Right ventricle myocardium inferior (tissue), 1 donor: ENCODE data around the gene RNGTT. TPM values are rescaled to one million over a fixed set of nuclear protein-coding genes. Genes with fewer than 3 reads are reported as not detected.

Experiments used
- ATAC-seq: fragments of 200-7000 bp; cut with Tn5 transposase; one replicate; pipeline ENCODE4 v1.9.1; 2020; ENCODE audit warnings: mild to moderate bottlenecking, moderate library complexity
- DNase-seq: peaks from one replicate; pipeline ENCODE4 v3.0.0; 2021; ENCODE audit errors: missing footprints
- intact Hi-C: fragments of 100-400 bp; cut with DNase I; formaldehyde crosslinking; loops from one replicate; pipeline ENCODE4 v1.11.0; 2022
- total RNA-seq: library from RNA; stranded (reverse); fragmentation: NEBNext Ultra II Directional; extraction: Animal tissue kit (Norgen Biotek cat#: 25700); gene quantifications from one replicate; pipeline ENCODE4 v1.2.1, GENCODE V29; 2021
- donor health status: DM: no; HTN: yes; CAD: no; lungs with severe emphysema.

RNGTT gene
- total RNA-seq, 1 donor from 2014 or later, result 7.0 TPM

- intact Hi-C loops, result no loop called here
- no peak for ATAC-seq
- DNase-seq, result no peak
Measured at GRCh38 chr6:88596801-88597200, 366.6 kb downstream of the RNGTT start.

GRCh38 chr6:88588938-88589337 lies 374.5 kb downstream of the RNGTT start:
- no peak for DNase-seq

DNA sequence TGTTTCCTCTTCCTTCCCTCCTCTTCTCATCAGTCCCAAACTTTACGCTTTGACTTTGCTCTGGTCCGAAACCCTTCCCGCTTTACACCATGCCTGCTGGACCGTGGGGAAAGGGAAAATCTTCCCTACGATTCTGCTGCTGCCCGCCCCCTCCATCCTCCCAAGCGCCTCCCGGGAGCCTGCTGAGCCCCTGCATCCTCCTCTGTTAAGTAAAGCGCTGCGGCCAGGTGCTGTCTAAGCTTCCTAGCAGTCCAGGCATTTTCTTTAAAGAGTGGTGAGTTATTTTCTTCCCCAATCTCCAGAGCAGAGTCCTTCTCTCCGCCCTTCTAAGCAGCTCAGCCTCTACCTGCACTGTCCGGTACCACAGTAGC lies 376.3 kb downstream of the RNGTT start:
- DNase-seq (no peak), ATAC-seq (no peak)
- intact Hi-C loops, result no loop called here

More at GRCh38 chr6:88588938-88589337, 374.5 kb downstream of the RNGTT start:
- ATAC-seq, result no peak
- intact Hi-C loops, result no loop called here

DNA sequence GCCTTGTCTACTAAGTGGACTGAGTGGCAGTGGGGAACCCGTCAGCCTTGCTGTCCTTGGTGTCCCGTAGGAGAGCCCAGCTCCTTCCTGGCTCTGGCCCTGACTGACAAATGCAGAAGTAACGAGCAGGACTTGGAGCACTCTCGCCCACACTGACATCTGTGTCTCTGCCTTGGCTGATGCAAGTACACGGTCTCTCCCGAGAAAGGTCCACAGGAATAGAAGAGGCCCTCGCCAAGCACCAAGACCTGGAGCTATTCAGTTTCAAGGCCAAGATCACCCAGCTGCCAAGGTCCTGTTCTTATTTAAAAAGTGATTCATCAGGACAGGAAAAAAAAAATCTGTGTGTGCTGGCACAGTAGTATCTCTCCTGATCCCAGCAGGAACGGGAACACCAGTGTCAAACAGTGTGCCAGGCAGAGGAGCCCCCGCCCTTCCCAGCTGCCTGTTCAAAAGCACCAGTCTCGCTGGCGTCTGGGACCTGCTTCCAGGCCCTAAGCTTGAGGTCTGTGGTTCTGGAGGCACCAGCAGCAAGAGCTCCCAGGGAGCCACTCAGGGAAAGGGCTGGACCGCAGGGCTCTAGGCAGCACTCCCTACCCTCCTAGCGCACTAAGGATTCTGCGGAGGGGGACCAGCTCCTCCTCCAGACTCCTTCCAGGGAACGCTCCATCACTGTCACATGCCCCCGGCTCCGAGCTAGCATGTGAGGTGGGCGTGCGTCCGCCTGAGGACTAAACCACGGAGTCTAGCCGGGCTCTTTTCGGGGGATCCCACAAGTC lies 376.9 kb downstream of the RNGTT start:
- intact Hi-C loops, result no loop called here
- ATAC-seq (no peak), DNase-seq (no peak)

DNA sequence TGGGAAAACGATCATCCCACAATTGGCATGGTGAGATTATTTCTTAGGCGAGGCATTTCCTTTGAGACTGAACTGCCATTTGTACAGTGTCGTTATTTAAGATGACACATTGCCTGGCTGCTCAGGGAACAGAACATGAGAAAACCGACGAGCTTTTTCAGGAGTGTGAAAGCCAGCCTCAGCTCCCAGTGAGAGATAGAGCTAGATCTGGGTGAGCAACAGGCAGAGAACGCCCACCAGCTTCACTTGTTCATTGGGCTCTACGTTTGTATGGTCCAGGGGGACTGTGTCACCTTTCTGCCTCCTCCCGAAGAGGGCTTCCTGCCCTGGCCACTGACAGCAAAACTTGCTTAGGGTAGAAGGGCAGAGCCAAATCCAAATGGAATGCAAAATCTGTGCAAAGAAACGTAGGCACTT lies 378.1 kb downstream of the RNGTT start:
- intact Hi-C loops, result no loop called here

GRCh38 chr6:88584581-88585275 lies 378.7 kb downstream of the RNGTT start:
- ATAC-seq (no peak), DNase-seq (no peak)
- intact Hi-C loops, result no loop called here

More for the DNA sequence above, 378.1 kb downstream of the RNGTT start:
- DNase-seq (no peak), ATAC-seq (no peak)

DNA sequence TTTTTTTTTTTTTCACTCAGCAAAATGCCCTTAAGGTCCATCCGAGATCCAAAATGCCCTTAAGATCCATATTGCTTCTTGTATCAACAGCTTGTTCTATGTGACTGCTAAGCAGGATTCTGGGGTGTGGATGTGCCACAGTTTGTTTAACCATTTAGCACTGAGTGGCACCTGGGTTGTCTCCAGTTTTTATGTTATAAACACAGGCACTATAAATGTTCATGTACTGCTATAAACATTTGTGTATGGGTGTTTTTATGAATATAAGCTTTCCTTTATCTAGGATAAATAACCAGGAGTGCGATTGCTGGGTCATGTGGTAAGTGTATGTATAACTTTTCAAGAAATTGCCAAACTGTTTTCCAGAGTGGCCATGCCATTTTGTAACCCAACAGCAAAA lies 386.0 kb downstream of the RNGTT start:
- DNase-seq, result no peak
- intact Hi-C loops, result no loop called here

DNA sequence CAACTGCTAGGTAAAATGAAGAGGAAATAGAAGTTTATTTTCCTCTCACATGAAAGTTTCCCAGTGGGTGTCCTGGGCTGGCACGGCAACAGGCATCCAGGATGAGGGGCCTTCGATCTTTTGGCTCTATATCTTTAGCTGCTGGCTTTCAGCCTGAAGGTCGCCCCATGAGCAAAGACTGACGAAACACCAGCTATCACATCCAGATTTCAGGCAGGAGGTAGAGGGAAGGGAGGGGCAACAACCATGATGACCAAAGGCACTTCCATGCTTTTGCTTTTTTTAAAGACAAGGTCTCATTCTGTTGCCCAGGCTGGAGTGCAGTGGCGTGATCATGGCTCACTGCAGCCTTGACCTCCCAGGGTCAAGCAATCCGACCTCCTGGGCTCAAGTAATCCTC lies 387.9 kb downstream of the RNGTT start:
- intact Hi-C loops, result no loop called here
- ATAC-seq, result no peak
- DNase-seq, result no peak

More for the DNA sequence above, 386.0 kb downstream of the RNGTT start:
- no peak for ATAC-seq

DNA sequence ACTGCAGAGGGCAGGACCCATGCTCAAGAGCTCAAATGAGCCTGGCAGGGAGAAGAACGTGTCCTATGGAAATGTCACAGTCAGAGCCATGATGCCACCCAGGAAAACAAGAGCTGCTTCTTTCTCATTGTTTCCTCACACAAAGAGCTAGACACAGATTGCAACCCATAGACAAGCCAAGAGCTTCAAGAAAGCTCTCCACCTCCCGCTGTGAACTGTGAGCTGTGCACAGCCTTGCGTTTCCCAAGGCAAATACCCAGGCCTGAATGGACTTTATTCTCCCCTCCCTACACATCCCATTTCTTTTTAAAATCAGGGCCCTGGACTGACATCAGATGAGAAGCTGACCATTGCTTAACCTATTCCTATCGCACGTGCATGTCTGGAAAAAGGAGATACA lies 388.8 kb downstream of the RNGTT start:
- ATAC-seq (no peak), DNase-seq (no peak)
- intact Hi-C loops, result no loop called here

DNA sequence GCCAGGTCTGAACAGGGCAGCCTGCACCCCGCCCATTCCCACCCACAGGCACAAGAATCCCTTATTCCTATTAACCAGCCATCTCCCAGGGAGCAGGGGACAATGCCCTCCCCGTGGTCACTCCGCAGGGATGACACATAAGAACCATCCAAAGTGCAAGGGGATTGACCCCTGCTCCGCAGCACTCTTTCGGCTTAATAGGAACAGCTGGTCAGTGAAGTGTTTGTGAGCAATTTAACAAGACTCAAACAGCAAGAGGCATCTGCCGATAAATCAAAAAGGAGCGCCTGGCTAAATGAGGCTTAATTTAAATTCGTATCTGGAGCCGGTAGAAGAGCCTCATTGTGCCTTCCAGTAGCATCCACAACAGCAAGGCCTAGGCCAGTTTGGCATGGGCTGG lies 389.4 kb downstream of the RNGTT start:
- intact Hi-C loops, result no loop called here
- no peak for DNase-seq
- ATAC-seq, result no peak

GRCh38 chr6:88573561-88573960 lies 389.9 kb downstream of the RNGTT start:
- DNase-seq (no peak), ATAC-seq (no peak)
- intact Hi-C loops, result no loop called here

- intact Hi-C loops, result no loop called here
- ATAC-seq (no peak), DNase-seq (no peak)
Measured at GRCh38 chr6:88572449-88573139, 390.8 kb downstream of the RNGTT start.

GRCh38 chr6:88569959-88570358 lies 393.5 kb downstream of the RNGTT start:
- no peak for DNase-seq

DNA sequence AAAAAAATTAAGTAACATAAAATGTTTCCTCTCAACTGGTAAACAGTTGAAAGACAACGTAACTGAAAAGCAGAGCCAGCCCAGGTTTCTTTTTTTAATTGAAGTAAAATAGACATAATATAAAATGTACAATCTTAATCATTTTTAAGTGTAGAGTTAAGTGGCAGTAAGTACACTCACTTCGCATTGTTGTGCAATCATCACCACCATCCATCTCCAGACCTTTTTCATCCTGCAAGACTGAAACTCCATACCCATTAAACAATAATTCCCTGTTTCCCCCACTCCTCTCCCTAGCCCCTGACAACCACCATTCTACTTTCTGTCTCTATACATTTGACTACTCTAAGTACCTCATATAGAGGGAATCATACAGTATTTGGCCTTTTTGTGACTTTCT lies 395.7 kb downstream of the RNGTT start:
- no peak for ATAC-seq
- no peak for DNase-seq
- intact Hi-C loops, result no loop called here

More at GRCh38 chr6:88569959-88570358, 393.5 kb downstream of the RNGTT start:
- no peak for ATAC-seq
- intact Hi-C loops, result no loop called here

- DNase-seq (no peak), ATAC-seq (no peak)
- intact Hi-C loops, result no loop called here
Measured at GRCh38 chr6:88566746-88567534, 396.5 kb downstream of the RNGTT start.

- intact Hi-C loops, result no loop called here
- ATAC-seq, result no peak
Measured at GRCh38 chr6:88565836-88566235, 397.6 kb downstream of the RNGTT start.

DNA sequence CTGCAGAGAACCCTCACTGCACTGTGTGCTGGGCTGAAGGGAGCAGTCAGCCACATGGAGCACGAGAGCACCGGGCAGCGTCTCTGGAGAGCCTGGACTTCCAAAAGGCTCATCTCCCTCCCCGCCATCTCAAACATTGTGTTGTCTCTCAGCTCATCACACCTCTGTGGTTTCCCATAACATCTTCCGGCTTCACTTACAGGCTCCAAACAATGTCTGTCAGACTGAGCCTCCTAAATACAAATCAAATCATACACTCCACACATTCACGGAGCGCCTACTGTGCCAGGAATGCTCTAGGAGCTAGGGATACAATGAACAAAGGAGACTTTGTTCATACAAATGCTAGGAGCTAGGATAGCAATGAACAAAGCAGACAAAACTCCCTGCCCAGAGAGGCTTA lies 398.0 kb downstream of the RNGTT start:
- DNase-seq (no peak), ATAC-seq (no peak)
- intact Hi-C loops, result no loop called here

More at GRCh38 chr6:88565836-88566235, 397.6 kb downstream of the RNGTT start:
- no peak for DNase-seq

- DNase-seq, result no peak
- intact Hi-C loops, result no loop called here
- no peak for ATAC-seq
Measured at GRCh38 chr6:88563277-88563625, 400.2 kb downstream of the RNGTT start.
